ENCODE data around the gene ABHD16B.

The ABHD16B gene

GRCh38 chr20:63836458-63837344, 24.6 kb upstream of the ABHD16B start:
- Histone ChIP-seq H3K9ac (ENCODE audit: low read length) (no peak overlapping the region), H3K27me3 (replicated peaks; ENCODE audit: control insufficient read depth, insufficient read depth, low read length) (peaks cover 5% of the 10 kb centered on the region), H3K4me1 (ENCODE audit: control insufficient read depth, insufficient read depth, low read length) (peaks cover 5% of the 10 kb centered on the region), H3K4me3 (ENCODE audit: low read length) (no peak overlapping the region), H3K36me3 (ENCODE audit: control insufficient read depth, insufficient read depth, low read length, severe bottlenecking) (no peaks in the 10 kb centered on the region), H3K9me3 (ENCODE audit: control insufficient read depth, low read length) (no peaks in the 10 kb centered on the region)
- no peak for DNase-seq (ENCODE audit: low read depth)

- Histone ChIP-seq H3K9me3 (ENCODE audit: control insufficient read depth, low read length) (no peaks in the 10 kb centered on the region), H3K36me3 (ENCODE audit: control insufficient read depth, insufficient read depth, low read length, severe bottlenecking) (no peaks in the 10 kb centered on the region), H3K4me1 (ENCODE audit: control insufficient read depth, insufficient read depth, low read length) (peaks cover 5% of the 10 kb centered on the region), H3K4me3 (ENCODE audit: low read length) (no peak overlapping the region), H3K27me3 (replicated peaks; ENCODE audit: control insufficient read depth, insufficient read depth, low read length) (peaks cover 5% of the 10 kb centered on the region), H3K9ac (ENCODE audit: low read length) (no peak overlapping the region)
- no peak for DNase-seq (ENCODE audit: low read depth)
These were observed 23.8 kb upstream of the ABHD16B start for GRCh38 chr20:63837479-63837878.

- no peak for DNase-seq (ENCODE audit: low read depth)
- H3K9me3 ChIP-seq (ENCODE audit: control insufficient read depth, low read length), result no peaks in the 10 kb centered on the region
- H3K36me3 ChIP-seq (ENCODE audit: control insufficient read depth, insufficient read depth, low read length, severe bottlenecking), result no peaks in the 10 kb centered on the region
- no peak overlapping the region for H3K9ac ChIP-seq (ENCODE audit: low read length)
- no peak overlapping the region for H3K4me3 ChIP-seq (ENCODE audit: low read length)
- peaks cover 13% of the 10 kb centered on the region for H3K27me3 ChIP-seq (replicated peaks; ENCODE audit: control insufficient read depth, insufficient read depth, low read length)
- H3K4me1 ChIP-seq (ENCODE audit: control insufficient read depth, insufficient read depth, low read length), result peaks cover under 1% of the 10 kb centered on the region
These were observed 21.7 kb upstream of the ABHD16B start for GRCh38 chr20:63839620-63840019.

- no peaks in the 10 kb centered on the region for H3K4me1 ChIP-seq (ENCODE audit: control insufficient read depth, insufficient read depth, low read length)
- no peaks in the 10 kb centered on the region for H3K36me3 ChIP-seq (ENCODE audit: control insufficient read depth, insufficient read depth, low read length, severe bottlenecking)
- peaks cover 20% of the 10 kb centered on the region for H3K27me3 ChIP-seq (replicated peaks; ENCODE audit: control insufficient read depth, insufficient read depth, low read length)
- H3K9ac ChIP-seq (ENCODE audit: low read length), result no peak overlapping the region
- H3K9me3 ChIP-seq (ENCODE audit: control insufficient read depth, low read length), result no peaks in the 10 kb centered on the region
- no peak for DNase-seq (ENCODE audit: low read depth)
- H3K4me3 ChIP-seq (ENCODE audit: low read length), result no peak overlapping the region
These were observed 20.9 kb upstream of the ABHD16B start for GRCh38 chr20:63840405-63840828.

GRCh38 chr20:63842258-63842657, 19.0 kb upstream of the ABHD16B start:
- H3K9me3 ChIP-seq (ENCODE audit: control insufficient read depth, low read length), result no peaks in the 10 kb centered on the region
- peaks cover 7% of the 10 kb centered on the region for H3K4me1 ChIP-seq (ENCODE audit: control insufficient read depth, insufficient read depth, low read length)
- no peak overlapping the region for H3K4me3 ChIP-seq (ENCODE audit: low read length)
- no peak for DNase-seq (ENCODE audit: low read depth)
- H3K27me3 ChIP-seq (replicated peaks; ENCODE audit: control insufficient read depth, insufficient read depth, low read length), result peaks cover 26% of the 10 kb centered on the region
- no peaks in the 10 kb centered on the region for H3K36me3 ChIP-seq (ENCODE audit: control insufficient read depth, insufficient read depth, low read length, severe bottlenecking)
- no peak overlapping the region for H3K9ac ChIP-seq (ENCODE audit: low read length)

- no peaks in the 10 kb centered on the region for H3K9me3 ChIP-seq (ENCODE audit: control insufficient read depth, low read length)
- no peaks in the 10 kb centered on the region for H3K36me3 ChIP-seq (ENCODE audit: control insufficient read depth, insufficient read depth, low read length, severe bottlenecking)
- no peak overlapping the region for H3K9ac ChIP-seq (ENCODE audit: low read length)
- H3K4me3 ChIP-seq (ENCODE audit: low read length), result no peak overlapping the region
- H3K4me1 ChIP-seq (ENCODE audit: control insufficient read depth, insufficient read depth, low read length), result peaks cover 7% of the 10 kb centered on the region
- DNase-seq (ENCODE audit: low read depth), result no peak
- peaks cover 30% of the 10 kb centered on the region for H3K27me3 ChIP-seq (replicated peaks; ENCODE audit: control insufficient read depth, insufficient read depth, low read length)
These were observed 18.1 kb upstream of the ABHD16B start for GRCh38 chr20:63843222-63843621.

GRCh38 chr20:63843778-63844177, 17.5 kb upstream of the ABHD16B start:
- no peak overlapping the region for H3K9ac ChIP-seq (ENCODE audit: low read length)
- H3K27me3 ChIP-seq (replicated peaks; ENCODE audit: control insufficient read depth, insufficient read depth, low read length), result peaks cover 30% of the 10 kb centered on the region
- no peaks in the 10 kb centered on the region for H3K36me3 ChIP-seq (ENCODE audit: control insufficient read depth, insufficient read depth, low read length, severe bottlenecking)
- H3K4me1 ChIP-seq (ENCODE audit: control insufficient read depth, insufficient read depth, low read length), result peaks cover 7% of the 10 kb centered on the region
- DNase-seq (ENCODE audit: low read depth), result no peak
- no peak overlapping the region for H3K4me3 ChIP-seq (ENCODE audit: low read length)
- H3K9me3 ChIP-seq (ENCODE audit: control insufficient read depth, low read length), result no peaks in the 10 kb centered on the region

- DNase-seq (ENCODE audit: low read depth), result no peak
- Histone ChIP-seq H3K36me3 (ENCODE audit: control insufficient read depth, insufficient read depth, low read length, severe bottlenecking) (no peaks in the 10 kb centered on the region), H3K9me3 (ENCODE audit: control insufficient read depth, low read length) (no peaks in the 10 kb centered on the region), H3K4me1 (ENCODE audit: control insufficient read depth, insufficient read depth, low read length) (peaks cover 7% of the 10 kb centered on the region), H3K9ac (ENCODE audit: low read length) (no peak overlapping the region), H3K4me3 (ENCODE audit: low read length) (no peak overlapping the region), H3K27me3 (replicated peaks; ENCODE audit: control insufficient read depth, insufficient read depth, low read length) (peaks cover 30% of the 10 kb centered on the region)
These were observed 16.7 kb upstream of the ABHD16B start for GRCh38 chr20:63844511-63844991.

- Histone ChIP-seq H3K9ac (ENCODE audit: low read length) (no peak overlapping the region), H3K4me1 (ENCODE audit: control insufficient read depth, insufficient read depth, low read length) (peaks cover 7% of the 10 kb centered on the region), H3K27me3 (replicated peaks; ENCODE audit: control insufficient read depth, insufficient read depth, low read length) (peaks cover 30% of the 10 kb centered on the region), H3K4me3 (ENCODE audit: low read length) (no peak overlapping the region), H3K9me3 (ENCODE audit: control insufficient read depth, low read length) (no peaks in the 10 kb centered on the region), H3K36me3 (ENCODE audit: control insufficient read depth, insufficient read depth, low read length, severe bottlenecking) (no peaks in the 10 kb centered on the region)
- peak; percentile 49 for DNase-seq (ENCODE audit: low read depth)
These were observed 15.0 kb upstream of the ABHD16B start for GRCh38 chr20:63846128-63846771.

GRCh38 chr20:63846888-63847236, 14.4 kb upstream of the ABHD16B start:
- peaks cover 30% of the 10 kb centered on the region for H3K27me3 ChIP-seq (replicated peaks; ENCODE audit: control insufficient read depth, insufficient read depth, low read length)
- no peaks in the 10 kb centered on the region for H3K36me3 ChIP-seq (ENCODE audit: control insufficient read depth, insufficient read depth, low read length, severe bottlenecking)
- no peaks in the 10 kb centered on the region for H3K9me3 ChIP-seq (ENCODE audit: control insufficient read depth, low read length)
- H3K4me3 ChIP-seq (ENCODE audit: low read length), result no peak overlapping the region
- no peak for DNase-seq (ENCODE audit: low read depth)
- no peak overlapping the region for H3K9ac ChIP-seq (ENCODE audit: low read length)
- peaks cover 7% of the 10 kb centered on the region for H3K4me1 ChIP-seq (ENCODE audit: control insufficient read depth, insufficient read depth, low read length)

GRCh38 chr20:63847237-63848002, 13.9 kb upstream of the ABHD16B start:
- Histone ChIP-seq H3K9me3 (ENCODE audit: control insufficient read depth, low read length) (no peaks in the 10 kb centered on the region), H3K27me3 (replicated peaks; ENCODE audit: control insufficient read depth, insufficient read depth, low read length) (peaks cover 30% of the 10 kb centered on the region), H3K9ac (ENCODE audit: low read length) (no peak overlapping the region), H3K4me1 (ENCODE audit: control insufficient read depth, insufficient read depth, low read length) (peaks cover 7% of the 10 kb centered on the region), H3K4me3 (ENCODE audit: low read length) (no peak overlapping the region), H3K36me3 (ENCODE audit: control insufficient read depth, insufficient read depth, low read length, severe bottlenecking) (no peaks in the 10 kb centered on the region)
- DNase-seq (ENCODE audit: low read depth), result no peak

All from adipocyte (in vitro differentiated cells).